CD4-positive, alpha-beta T cell treated with Interleukin-10 for 1 hour (primary cell): ENCODE results near the gene TEX30.
"Not testable (repeated sequence)": the region's sequence is repeated elsewhere in the genome, so short reads cannot be mapped to it uniquely, and the experiment has no call there.

Experiments used
- DNase-seq: peaks from one replicate; pipeline ENCODE4 v3.0.0-alpha.2; 2020

Gene TEX30

DNA sequence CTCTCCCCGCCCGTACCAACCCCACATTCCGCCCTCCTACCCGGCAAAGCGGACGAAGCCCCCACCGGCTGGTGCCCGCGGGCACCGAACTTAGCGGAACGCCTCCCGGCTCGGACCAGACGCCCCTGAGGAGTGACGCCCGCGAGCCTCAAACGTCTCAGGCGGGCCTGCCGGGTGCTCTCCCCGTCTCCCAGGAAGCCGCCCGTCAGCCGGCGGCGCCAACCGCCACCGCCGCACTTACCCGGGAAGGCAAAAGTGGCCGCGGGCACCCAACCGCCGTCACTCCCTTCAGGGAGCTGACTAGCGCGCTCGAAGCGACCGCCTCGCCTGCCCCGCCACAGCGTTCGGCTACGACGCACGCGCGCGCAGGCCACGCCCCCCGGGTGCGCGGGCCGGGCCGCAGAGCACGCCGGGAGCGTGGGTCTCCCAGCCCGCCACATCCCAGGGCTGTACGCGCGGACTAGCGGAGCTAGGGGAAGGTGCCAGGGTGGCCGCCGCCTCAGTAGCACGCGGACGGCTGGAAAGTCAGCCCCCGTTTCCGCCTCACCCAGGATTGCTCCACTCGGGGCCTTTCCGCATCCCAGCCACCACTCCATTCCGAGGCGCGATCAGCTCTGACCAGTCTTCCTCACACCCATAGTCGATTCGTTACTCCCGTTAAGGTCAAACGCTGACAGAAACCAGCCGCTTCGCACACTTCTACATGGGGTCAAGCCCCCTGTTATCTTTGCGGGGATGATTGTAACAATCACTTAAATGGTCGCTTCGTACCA is at the start of gene TEX30:
Gene TEX30, minus strand, starts transcription at position 346 of the 773 bp plus-strand sequence. CDS start 3,760 bp downstream, outside the sequence.
- peak; percentile 90 for DNase-seq

DNA sequence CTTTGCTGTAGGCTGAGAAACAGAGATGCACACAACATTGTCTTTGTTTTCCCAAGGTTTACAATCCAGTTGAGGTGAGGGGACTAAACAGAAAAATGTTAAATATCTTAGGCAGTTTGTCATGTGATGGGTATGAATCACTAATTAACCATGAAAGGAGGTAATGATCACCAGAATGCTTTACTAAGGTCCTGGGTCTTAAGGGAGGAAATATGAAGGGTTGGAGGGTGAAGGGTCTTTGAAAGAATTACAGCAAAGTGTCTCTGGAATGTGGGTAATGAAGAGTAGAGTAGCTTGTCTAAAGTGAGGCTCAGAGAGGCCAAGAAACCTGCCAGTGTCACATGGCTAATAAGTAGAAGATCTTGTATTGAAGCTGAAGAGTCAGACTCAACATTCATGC is 44.3 kb upstream of the TEX30 start:
- DNase-seq = no peak

DNA sequence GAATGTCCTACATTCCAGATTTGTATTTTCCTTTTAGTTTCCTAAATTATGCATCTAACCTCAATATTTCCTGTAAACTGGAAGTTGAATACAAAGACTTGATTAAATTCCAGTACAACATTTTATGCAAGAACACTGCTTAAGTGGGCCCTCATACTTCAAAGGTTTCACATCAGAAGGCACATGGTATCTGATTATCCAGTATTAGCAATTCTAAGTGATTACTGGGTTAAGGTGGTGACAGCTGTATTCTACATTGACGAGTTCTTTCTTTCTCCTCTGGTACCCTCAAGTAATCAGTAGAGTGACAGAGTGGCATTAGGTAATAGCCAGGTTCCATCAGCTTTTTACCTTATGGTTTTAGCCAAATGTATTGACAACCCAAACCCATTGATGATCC is 43.7 kb upstream of the TEX30 start:
- DNase-seq = no peak

DNA sequence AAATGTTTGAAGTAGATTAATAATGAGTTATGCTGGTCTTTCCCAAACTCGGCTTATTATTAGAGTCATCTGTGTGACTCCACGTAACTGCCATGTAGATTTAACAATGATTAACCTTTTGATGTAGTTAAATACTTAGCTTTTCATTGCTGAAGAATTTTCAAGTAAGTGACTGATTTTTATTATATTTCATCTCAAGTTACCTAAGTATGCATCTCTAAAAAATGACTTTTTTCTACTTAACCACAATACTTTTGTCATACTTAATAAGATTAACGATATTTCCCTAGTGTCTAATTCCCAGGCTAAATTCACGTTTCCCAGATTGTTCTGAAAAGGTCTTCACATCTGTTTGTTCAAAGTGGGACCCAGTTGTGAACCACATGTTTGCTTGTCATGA is 43.1 kb upstream of the TEX30 start:
- no peak for DNase-seq

DNA sequence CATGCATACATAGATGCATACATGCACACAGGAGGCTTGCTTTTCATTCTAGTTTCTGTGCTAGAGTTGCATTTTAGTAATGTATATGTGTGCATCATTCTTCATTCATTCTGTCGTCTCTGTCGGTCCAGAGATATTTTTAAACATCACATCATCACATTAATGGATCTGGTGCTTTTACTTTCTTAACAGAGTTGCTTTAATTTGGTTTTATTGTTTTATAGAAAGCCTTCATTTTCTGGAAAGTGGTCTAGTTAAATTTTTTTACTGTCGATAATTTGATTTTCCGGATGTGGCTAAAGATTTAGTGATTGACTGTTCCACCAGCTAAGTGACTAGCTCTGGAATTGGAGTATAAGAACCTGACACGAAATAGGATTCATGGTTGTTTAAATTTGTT is 42.2 kb upstream of the TEX30 start:
- DNase-seq = no peak

DNA sequence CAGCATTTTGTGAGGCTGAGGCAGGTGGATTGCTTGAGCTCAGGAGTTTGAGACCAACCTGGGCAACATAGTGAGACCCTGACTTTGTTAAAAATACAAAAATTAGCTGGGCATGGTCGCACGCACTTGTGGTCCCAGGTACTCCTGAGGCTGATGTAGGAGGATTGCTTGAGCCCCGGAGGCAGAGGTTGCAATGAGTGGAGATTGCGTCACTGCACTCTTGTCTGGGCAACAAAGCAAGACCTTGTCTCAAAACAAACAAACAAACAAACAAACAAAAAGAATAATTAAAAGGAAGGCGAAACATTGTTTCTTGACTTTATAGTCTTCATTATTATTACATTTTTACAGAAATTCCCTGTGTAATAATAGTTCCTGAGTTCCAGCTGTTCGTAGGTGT is 41.2 kb upstream of the TEX30 start:
- no peak for DNase-seq

DNA sequence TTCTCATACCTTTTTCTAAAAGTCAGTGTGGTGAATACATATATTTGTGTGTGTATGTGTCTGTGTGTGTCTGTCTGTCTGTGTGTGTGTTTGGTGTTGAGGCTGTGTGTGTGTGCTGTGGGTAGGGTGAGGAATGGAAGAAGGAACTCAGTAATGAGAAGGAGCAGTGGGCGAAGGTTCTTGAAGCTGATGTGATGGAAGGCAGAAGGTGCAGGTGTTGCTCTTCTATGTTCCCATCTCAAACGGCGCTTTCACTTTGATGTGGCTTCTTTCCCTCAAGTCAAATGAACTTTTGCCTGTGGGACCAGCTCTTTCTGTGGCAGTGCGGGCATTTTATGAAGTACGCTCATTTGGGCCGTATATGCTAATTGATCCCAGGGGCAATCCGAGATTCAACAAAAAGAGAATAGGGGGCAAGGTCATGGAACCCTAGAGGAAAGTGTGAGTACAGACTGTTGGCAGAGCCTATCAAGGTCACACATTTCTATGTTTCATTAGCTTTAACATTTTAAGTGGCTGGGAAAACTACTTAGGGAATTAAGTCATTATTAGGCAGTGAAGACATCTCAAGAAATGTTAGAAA is 40.5 kb upstream of the TEX30 start:
- DNase-seq = no peak

DNA sequence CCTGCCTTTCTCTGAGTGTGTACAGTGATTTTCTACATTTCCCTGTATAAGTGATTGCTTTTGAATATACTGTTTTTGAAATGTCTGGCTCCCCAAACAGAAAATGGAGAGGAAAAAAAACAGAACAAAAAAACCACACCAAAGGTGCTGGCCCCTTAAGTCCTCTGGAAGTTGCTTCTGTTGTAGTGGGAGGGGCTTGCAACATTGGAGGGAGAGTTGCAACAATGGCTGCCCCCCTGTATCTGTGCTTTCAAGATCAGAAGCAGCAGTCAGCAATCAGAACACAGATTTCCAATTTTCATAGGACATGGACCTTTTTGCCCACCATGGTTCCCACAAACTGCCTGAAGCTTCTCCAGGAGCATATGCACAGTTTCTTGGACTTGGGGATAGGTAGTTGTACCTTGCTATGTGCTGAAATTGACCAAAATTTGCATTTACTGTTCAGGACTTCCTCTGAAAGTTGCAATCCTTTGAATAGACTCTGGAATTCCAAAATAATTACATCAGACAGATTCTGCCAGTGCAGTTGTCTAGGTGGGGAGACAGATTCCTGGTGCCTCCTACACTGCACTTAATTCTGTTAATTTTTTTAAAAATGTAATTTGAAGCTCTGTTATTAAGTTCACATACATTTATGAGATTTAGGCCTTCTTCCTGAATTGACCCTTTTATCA is 39.2 kb upstream of the TEX30 start:
- DNase-seq = no peak

DNA sequence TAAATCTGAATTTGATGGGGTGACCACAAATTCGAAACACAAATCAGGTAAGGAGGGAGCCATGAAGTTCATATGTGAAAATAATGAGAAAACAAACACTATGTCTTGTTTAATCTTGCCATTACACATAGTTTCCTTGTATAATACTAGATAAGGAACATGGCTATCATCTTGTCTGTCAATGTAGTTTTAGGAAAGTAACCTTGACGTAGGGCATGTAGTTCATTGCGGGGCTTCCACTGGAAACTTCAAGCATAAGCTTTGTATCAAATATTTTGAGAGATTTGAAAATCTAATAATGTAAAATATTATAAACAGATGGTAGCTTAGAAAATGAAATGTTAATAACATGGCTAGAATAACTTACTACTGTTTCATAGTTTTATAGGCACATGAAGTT is 34.1 kb upstream of the TEX30 start:
- no peak for DNase-seq

DNA sequence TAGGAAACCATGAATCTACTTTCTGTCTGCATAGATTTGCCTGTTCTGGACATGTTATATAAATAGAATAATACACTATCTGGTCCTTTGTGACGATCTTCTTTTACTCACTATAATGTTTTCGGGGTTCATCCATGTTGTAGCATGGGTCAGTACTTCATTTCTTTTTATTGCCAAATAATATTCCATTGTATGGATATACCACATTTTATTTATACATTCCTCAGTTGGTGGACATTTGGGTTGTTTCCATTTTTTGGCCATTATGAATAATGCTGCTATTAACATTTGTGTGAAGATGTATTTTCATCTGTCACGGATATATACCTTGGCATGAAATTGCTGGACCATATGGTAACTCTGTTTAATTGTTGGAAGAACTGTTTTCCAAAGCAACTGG is 32.1 kb upstream of the TEX30 start:
- DNase-seq = no peak

DNA sequence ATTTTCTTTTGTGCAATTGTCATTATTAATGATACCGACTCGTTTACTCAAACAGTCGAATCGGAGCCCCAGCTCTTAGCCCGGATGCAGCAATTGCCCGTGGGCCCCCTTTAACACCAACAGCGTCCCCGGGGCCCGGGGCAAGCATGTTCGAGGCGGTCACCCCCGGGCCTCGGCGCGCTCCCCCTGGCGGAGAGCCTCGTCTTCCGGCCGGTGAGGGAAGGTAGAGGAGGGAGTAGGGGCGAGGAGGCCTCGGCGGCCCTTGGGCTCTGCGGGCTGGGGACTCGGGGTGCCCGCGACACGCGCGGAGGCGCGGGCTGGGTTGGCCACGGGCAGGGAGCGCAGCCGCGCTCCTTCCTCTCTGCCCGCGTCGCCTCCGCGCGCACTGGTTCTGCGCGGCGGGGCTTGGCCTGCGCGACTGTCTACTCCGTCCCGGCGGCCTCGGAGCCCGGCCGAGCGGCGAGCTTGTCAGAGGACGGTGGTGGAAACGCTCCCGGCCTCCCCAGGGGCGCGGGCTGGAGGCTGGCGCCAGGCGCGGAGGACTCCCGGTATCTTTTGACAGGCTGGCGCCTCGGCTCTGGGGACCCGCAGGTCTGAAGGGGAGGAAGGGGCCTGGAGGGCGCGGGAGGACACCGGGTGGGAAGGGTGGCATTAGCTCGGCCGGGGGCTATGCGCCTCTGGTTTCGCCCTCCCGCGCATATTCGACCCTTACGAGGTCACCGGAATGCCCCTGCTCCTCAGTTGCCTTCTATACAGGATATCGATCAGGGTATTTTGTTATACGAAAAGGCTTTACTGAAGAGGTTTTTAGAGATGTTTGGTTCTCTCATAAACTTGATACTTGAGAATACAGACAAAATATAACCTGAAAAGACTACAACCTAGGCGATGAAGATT is 26.8 kb upstream of the TEX30 start:
- peak; percentile 87 for DNase-seq

DNA sequence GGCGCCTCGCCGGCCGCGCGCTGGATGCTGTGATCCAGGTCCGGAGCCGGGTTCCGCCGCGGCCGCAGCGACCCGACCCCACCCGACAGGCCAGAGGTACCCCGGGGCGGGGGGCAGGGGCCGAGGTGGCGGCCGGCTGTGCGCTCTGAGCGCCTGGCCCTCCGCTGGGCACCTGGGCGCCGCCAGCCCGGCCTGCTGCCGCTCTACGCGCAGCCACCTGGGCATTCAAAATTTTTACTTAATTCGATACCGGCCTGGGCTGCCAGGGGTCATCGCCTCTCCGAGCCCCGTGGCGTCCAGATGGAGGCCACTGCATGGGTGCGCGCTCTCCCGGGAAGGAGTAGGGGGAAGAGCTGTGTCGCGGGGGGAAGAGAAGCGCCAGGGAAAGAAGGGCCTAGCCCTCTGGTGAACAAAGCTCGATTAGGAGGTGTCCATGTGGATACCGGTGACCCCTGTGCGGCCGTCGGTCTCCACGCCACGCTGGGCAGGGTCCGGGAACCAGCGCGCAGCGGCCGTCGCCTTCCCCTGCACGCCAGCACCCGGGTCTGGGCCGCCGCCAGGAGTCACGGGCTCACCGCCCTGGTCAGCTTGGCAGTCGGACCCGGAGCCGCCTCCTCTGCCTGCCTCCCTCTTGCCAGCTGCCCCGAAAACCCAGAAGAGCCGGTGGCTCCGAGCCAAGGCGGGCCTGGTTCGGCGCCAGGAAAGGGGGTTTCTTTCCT is 26.0 kb upstream of the TEX30 start:
- DNase-seq = no peak

DNA sequence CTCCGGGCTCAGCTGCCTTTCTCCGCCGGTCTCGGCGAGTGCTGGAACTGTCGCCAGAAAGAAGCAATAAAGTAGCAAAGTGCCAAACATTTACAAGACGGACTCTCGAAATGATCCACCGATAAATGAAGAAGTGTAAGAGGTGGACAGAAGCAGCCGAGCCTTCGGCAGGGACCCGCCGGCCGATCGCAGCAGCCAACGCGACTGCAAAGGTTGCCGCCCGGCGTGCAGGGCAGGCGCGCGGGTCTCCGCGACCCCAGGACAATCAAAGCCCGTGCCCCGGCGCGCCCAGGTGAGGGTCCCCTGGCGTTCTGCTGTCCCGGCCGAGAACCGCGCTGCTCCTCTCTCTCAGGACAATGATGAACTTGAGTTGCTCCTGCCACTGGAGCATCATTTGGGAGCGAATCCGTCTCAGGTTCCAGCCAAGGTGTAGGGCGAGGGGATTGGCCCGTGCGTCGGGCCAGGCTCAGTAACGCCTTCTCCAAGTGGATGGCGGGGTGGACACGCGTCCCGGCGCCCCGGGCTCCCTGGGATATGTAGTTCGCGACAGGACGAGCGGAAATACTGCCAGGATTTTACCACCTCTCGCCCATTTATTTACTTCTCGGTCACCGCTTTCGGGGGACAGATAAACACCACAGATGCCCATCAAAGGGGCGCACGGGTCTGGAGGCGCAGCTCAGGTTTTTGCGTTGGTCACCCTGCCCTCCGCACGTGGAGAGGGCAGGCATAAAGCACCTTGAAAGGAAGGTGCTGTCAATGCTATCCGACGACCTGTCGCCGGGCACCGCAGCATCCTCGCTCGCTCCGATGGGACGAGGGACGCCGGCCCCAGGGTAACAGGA is 25.2 kb upstream of the TEX30 start, which contains the start of the genes BIVM and POGLUT2:
Gene BIVM, plus strand, starts transcription at position 539 of the 845 bp plus-strand sequence. CDS start 8,149 bp downstream, outside the sequence.
Gene POGLUT2, minus strand, starts transcription at position 396 of the 845 bp plus-strand sequence. Its CDS starts 306 bp downstream, at position 90.
- peak; percentile 79 for DNase-seq

DNA sequence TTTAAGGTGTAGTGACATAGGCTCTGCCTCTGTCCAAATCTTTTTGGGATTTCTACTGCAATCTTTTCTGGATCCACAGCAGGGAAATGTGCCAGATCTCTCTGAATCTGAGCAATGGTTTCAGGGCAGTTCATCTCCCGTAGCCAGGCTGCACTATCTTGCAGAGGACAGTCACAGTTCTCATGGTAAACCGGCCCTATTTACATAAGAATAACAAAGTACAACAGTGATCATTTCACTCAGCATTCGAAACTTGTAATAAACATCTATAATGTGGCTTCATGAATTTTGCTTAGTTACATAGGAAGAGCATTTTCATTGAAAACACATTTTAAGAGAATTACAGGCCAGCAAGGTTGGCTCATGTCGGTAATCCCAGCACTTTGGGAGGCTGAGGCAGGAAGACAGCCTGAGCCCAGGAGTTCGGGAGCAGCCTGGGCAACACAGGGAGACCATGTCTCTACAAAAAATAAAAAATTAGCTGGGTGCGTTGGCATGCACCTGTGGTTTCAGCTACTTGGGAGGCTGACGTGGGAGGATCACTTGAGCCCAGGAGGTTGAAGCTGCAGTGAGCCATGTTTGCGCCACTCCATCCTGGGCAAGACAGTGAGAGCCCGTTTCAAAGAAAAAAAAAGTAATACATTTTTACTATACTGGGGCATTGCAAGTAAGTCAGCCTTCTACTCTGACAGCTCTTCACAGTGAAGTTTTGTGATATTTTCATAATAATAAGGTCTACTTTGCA is 20.2 kb upstream of the TEX30 start:
- DNase-seq = no peak

DNA sequence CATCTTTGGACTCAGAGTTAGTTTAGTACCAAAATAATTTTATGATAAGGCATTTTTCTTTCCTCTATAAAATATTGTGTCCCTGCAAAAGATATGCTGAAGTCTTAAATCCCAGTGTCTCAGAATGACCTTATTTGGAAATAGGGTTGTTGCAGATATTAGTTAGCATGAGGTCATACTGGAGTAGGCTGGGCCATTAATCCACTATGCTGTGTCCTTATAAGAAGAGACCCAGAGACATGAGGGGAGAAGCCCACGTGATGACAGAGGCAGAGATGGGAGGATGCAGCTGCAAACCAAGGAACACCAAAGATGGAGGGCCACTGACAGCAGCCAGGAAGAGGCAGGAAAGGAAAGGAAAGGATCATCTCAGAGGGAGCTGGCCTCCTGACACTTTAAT is 18.8 kb upstream of the TEX30 start:
- DNase-seq = no peak

DNA sequence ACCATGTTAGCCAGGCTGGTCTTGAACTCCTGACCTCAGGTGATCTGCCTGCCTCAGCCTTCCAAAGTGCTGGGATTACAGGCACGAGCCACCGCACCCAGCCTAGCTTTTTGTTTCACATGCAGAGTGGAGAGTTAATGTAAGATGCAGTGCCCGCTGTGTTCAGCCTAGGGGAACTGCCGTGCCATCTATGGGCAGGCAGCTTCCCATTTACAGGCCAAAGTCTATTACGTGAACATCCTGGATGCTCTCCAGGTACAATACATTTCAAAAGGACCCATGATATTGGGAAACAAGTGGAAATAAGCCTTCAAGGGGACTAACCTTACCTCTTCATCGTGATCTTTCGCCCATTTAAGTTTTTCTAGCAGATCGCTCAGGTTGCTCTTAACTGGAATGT is 15.1 kb upstream of the TEX30 start:
- no peak for DNase-seq

DNA sequence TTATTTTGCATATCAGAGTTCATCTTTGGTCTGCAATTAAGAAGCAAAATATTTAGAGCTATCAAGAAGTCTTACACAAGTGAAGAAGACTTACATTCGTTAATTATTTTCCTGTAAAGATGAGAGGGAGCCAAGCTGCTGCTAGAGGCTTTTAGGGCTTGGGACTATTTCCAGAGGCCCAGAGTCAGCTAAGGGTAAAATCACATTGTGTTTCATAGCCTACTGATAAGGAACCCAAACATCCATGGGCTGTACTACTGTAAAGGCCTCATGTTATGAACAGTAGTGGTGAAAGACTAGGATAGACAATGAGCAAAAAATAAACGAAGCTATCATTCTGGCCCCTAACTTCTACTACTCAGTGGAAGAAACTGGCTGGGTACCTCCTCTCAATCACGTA is 10.9 kb upstream of the TEX30 start:
- no peak for DNase-seq

DNA sequence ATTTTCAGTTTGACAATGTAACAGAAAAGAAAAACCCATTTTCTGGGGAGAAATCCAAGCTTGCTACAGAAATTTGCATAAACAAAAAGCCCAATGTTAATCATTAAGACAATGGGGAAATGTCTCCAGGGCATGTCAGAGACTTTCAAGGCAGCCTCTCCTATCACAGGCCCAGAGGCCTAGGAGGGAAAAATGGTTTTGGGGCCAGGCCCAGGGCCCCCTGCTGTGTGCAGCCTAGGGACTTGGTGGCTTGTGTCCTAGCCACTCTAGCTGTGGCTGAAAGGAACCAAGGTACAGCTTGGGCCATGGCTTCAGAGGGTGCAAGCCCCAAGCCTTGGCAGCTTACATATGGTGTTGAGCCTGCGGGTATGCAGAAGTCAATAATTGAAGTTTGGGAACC is 8.0 kb upstream of the TEX30 start:
- no peak for DNase-seq

DNA sequence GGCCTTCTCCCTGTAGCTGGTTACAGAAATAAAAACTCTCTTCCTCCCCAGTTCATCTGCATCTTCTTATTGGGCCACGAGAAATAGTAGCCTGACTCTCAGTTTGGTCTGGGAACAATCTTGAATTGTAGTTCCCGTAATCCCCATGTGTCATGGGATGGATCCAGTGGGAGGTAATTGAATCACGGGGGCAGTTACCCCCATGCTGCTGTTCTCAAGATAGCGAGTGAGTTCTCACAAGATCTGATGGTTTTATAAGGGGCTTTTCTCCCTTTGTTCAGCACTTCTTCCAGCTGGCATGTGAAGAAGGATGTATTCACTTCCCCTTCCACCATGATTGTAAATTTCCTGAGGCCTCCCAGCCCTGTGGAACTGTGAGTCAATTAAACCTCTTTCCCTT is 7.1 kb upstream of the TEX30 start:
- DNase-seq = not testable (repeated sequence)

DNA sequence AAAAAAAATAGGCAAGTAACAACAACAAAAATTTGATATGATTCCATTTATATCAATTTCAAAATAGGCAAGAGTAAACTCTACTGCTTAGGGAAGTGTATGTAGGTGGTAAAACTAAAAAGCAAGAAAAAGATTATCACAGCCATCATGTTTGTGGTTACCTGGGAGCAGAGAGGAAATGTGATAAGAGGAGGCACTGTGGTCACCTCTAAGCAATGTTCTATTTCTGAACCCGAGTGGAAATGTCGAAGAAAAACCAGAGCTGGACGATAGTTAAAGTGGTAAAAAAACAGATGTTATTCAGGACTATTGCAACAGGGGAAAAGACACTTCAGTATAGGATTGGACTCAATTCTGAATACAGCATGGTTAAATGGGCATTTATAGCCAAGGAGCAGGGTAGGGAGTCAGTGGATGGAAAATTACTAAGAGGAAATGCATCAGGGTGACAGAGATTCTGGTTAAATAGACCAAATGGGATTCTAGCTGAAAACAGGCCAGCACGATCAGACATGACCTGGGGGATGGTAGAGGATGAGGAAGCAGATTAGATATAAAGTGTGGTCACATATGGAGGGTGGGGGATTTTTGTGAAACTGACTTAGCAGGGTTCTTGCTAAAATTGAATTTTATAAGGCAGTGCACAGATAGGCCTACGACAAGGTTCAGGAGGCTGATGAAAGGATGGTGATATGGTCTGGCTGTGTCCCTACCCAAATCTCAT is 6.0 kb upstream of the TEX30 start:
- DNase-seq = peak; percentile 55
